GM19324 (cell line): ENCODE measurements around the gene CHRDL2.

Experiments
- ATAC-seq: cut with Tn5 transposase; IDR thresholded peaks from one replicate; pipeline ENCODE4 v1.9.1; 2021; ENCODE audit warnings: mild to moderate bottlenecking, moderate library complexity; ENCODE audit not compliant: unreplicated experiment, low FRiP score

CHRDL2 gene

DNA sequence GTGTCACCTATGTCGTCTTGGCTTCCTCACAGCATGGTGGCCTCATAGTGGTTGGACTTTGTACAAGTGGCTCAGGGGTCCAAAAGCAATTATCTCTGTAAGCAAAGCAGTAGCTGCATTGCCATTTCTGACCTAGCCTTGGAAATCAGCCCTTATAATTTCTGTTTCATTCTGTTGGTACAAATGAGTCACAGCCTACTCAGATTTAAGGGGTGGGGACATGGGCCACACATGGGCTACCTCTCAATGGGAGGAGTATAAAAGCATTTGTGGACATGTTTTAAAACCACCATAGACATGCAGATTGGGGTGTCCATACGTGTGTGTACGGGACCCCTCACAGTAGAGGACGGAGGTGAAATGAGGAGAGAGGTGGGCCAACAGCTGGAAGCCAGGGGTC lies 41.6 kb downstream of the CHRDL2 start:
- no peak for ATAC-seq

DNA sequence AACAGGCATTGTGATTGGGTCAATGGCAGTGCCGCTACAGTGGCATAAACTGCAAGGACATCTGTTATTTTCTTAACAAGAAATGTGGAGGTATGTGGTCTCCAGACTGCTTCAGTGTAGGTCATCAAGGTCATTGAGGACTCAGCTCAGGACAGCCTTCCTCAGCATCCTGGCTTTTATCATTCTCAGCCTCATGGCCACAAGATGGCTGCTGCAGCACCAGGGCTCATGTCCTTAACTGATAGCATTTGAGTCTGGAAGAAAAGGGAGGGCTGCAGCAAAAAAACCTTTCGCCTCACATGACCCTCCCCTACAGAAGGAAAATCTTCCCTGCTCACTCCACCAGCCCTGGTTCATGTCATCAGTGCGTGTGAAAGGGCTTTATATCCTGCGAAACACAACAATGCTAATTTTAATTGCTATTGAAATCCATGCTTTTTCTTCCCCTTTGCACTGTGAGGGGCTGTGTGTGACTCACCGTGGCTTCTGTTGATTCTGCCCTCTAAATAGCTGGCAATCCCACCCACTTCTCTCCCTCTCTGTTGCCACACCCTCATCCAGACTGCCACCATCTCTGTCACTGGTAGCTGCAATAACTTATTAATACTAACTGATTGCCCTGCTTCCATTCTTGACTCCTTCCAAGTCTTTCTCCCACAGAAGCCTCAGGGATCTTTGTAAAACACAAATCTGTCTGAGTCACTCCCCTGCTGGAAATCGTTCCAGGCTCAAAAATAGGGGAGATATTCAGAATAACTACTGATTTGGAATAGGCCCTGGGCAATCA lies 43.8 kb downstream of the CHRDL2 start:
- ATAC-seq, result no peak

DNA sequence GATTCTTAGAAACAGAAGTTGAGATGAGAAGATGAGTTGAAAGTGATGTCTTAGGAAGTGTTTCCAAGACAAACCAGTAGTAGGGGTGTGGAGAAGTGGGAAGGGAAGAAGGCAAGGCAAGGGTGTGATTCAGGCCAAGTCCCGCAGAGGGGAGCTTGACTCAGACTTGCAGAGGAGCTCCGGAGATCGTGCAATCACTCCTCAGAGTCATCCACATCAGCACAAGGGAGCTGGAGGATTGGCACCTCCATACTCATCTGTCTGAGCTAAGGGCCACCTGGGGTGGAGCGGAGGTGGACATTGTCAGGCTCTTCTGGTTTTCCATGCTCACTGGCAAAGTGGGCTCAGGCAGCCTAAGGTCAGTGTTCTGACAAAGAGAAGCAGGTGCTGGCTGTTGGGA lies 44.4 kb downstream of the CHRDL2 start:
- ATAC-seq, result no peak

DNA sequence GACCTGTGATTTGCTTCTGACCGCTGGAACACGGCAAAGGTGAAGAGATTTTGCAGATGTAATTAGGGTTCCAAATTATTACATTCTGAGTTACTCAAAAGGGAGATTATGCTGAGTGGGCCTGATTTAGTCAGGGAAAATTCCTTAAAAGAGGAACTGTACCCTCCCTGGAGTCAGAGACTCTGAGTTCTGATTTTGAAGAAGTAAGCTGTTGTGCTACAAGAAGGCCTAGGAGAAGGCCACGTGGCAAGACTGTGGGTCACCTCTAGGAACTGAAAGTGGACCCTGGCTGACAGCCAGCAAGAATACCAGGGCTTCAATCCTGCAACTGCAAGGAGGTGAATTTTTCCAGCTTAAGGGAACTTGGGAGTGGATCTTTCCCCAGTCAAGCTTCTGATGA lies 45.3 kb downstream of the CHRDL2 start:
- ATAC-seq, result no peak

DNA sequence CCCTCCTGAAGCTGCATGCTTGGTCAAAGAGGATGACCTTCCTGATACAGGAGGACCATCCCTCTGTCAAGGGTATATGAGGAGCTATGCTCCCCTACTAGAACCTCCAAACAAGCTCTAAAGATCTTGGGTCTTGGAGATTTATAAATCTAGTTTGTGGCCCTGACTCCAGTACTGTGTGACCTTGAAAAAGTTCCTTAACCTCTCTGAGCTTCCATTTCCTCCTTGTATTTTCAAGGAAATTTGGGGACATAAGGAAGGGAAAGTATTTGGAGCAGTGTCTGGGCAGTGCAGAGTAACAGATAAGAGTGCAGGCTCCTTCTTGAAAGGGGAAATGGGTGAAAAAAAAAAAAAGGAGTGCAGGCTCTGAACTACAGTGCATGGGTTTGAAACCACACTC lies 45.9 kb downstream of the CHRDL2 start:
- no peak for ATAC-seq

DNA sequence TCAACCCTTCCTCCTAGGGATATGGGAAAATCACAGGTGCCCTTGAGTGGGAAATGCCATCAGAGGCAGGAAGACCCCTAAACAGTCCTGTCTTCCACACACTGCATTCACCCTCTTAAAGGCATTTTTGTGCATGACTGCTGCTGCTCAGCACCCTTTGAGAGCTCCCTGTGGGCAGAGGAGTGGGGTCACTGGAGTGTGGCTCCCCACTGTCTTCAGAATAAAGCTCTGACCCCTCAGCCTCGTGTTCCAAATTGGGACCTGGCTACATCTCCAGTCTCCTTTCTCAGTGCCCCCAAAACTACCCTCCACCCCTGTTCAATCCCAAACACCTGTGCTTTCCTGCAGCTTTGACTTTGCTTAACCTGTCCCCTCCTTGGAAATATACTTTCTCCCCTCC lies 46.6 kb downstream of the CHRDL2 start:
- ATAC-seq, result no peak

DNA sequence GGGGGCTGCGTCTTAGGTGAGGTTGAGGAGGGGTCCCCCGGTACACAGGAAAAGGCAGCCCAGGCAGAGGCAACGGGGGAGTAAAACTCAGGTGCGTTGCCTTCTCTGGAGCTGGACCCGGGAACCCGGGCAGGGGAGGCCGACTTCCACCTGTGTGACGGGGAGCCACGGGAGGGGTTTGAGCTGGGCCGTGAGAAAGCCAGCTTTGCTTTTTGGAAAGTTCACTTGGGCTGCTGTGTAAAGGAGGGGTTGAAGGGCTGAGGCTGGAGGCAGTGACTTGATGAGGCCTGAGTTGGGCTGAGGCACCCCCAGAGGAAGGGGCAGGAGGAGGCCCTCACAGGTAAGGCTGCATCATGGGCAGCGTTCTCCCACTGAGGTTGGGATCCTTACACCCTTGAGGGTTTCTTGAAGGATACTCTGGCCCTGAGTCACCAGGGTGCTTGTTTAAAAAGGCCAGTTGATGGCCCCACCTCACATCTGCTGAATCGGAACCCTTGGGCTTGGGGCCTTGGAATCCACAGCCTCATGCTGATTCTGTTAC lies 47.2 kb downstream of the CHRDL2 start:
- ATAC-seq, result no peak

DNA sequence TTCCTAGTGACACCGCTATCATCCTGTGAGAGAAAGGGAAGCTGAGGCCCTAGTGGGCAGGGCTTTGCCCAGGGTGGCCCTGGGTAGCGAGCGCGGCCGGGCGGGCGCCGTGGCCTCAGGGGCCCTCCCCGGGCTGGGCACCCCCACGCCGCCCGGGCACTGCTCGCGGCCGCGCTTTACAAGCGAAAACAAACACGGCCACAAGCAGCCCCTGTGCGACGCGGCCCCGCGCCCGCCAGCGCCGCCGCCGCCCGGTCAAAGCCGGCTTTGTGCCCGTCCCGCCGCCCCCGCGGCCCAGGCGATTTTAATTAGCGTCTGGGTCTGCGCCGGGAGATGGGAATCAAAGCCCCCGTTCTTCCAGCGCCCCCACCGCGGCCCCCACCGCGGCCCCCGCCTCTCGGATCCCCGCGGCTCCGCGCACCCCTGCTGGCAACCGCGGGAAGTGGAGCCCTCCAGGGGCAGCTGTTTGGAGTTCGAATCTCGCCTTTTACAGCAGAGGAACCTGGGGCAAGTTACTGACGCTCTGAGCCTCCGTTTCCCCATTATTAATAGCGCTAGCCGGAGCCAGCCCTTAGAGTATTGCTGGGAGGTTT lies 47.9 kb downstream of the CHRDL2 start:
- no peak for ATAC-seq

DNA sequence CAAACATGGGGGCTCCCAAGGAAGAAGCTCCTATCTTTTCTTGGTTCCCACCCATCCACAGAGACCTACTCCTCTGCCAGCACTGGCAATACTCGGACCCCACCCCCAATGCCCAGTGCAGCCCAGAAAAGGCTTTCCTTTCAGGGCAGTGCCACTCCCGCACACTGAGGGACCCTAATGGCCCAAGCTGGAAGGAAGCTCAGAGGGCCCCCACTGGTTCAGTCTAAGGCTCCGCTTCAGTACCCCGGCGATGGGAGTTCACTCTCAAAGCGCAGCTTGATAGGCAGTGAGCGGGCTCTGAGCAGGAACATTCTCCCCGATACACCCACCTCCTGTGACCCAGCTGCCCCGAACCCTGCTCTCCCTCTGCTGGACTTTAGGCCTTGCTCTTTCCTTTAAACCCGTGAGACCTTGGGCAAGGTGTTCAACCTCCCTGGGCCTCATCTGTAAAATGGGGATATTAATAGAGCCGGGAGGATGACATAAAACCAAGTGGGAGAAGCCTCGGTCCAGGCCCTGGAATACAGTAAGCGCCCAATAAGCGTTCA lies 48.4 kb downstream of the CHRDL2 start:
- no peak for ATAC-seq

DNA sequence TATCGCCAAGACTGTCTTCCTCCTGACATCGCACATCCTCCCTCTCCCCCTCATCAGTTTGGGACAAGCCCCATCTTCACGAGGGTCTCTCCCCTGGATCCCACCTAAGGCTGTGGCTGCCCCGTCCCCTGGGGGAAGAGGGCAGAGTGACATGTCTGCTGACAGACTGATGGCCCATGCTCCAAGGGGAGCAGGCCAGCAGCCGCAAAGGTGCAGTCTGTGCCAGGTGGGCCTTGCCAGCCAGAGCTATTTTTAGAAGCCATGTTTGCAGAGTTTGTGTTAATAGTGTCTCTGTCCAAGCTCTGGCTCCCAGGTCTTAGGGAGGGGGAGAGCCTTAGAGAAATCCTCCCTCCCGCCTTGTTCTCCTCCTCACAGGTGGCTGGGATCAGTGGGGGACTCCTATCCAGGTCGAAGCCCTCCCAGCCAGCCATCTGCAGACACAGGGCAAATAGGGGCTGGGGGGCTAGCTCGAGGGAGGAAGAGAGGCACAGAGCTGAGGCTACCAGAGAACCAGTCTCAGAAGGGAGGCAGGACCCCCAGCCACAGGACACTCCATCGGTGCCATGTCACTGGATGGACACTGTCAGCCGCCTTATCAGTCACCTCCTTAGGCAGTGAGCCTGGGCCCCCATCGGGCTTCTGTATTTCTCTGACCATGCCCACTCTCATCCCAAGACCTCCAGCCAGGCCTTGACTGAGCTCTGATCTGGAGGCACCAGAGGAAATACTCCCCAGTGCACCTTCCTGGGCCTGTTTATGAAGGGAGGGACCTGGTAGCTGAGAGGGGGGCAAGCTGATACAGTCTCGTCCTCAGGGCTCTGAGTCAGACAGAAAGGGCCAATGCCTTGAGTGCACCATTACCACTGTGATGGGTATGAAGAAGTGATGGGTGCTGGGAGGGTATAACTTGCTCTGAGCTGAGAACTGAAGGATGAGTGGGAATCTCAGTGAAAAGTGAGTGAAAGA lies 49.3 kb downstream of the CHRDL2 start:
- no peak for ATAC-seq

DNA sequence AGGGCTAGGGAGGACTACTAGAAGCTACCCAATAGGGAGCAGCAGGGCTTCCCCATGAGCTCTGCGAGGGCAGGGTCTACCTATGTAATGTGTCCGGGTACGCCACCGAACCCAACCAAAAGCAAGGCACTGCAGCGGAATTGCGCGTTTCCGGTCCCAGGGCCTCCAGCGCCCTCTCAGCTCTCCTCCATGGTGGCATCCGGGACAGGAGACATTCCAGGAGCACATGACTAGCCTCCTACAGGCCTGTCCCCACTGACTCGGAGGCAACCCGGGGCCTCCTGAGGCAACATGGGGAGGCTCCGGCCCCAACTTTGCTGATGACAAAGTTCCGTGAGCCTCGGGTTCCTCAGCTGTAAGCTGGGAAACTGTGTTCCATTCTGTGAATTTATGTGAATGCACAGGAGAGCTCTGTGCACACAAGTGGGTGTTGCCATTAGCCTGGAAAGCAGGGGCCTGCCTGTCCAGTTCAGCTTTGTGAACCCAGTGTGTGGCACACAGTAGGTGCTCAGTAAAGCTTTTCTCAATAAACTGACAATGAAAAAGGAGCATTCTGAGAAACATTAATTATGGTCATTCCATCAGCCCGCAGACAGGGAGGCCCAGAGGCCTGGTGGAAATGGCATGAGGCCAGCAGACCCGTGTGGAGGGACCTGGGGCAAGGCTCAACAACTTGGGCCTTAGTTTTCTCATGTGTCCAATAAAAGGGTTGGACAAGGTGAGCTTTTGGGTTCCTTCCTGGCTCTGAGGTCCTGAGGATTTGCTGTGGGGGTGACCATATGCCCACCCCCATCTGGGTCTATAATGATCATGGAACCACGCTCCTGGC lies 50.3 kb downstream of the CHRDL2 start:
- ATAC-seq, result no peak

DNA sequence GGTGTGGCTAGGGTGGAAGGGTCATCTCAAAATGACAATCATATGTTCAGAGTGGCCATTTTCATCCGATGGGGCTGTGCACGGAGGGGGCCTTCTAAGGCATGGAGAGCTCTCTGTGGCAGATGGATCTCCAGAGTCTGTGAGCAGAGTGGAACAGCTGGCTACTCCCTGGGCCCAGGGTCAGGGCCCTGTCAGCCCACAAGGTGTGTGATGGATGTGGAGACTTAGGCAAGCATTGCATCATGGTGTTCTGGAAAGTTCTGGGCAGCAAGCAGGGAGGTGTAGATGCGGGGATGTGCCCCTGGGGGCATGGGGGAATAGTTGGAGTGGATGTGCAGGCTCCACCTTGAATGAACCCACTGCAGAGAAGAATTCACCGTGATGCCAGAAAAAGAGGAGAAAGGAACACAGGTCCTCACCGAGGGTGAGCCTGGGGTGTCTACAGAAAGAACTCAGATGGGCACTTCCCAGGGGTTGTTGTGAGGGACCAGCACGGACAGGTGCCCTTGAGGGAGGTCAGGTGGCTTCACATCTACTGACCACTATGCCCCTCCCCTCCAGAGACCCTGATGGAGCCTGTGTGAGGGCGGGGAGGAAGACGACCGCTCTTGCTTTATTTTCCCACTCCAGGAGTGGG lies 51.1 kb downstream of the CHRDL2 start:
- ATAC-seq, result no peak

DNA sequence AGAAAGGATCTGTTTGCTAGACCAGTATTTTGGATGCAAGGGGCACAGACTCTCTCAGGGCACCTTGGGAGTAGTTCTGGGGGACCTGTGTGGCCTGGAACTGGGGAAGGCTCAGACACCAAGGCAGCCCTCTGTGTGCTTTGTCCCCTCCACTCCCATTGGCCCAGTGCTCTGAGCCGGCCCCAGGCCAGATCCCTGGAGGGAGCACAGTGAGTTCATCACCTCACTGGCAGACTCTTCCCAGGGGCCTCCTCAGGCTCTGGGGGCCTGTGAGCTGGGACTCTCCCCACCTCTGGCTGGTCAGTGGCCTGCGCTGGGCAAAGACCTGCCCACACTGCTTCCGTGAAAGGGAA lies 51.7 kb downstream of the CHRDL2 start:
- no peak for ATAC-seq

DNA sequence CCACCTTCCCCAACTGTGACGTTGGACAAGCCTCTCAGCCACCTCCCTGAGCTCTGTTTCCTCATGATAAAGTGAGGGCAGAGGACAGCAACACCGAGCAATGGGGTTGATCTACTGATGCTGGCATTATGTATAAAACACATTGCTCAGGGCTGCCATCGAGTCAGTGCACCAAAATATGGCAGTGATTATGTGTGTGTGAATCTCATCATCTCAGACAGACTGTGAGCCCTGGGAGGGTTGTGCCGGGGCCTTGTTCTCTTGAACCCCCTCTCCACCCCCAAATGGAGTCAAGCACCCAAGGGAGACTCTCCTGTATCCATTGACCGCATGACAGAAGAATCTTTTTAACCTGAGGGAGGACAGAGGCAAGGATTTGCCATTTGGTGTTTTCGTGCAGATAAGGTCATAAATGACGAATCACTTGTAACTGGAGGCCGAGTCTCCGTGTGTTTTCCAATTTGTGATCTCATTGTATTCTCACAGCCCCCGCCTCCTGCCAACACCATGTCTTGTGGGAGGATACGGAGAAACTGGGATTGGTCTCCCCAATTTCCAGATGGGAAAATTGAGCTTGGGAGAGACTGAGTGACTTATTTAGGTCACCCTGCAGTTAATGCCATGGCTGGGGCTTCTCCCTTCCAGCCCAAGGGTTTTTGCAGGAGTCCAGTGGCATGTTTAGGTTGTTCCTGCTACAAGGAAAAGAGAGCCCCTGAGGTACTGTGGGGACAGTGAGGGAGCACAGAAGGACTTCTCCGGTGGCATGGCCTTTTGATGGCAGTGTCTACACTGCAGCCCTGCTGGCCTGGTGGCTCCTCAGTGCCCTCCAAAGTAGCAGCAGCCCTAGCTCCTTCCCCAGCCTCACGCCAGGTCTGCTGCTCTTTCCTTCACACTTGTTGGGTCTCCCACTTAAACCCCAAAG lies 52.4 kb downstream of the CHRDL2 start:
- no peak for ATAC-seq

DNA sequence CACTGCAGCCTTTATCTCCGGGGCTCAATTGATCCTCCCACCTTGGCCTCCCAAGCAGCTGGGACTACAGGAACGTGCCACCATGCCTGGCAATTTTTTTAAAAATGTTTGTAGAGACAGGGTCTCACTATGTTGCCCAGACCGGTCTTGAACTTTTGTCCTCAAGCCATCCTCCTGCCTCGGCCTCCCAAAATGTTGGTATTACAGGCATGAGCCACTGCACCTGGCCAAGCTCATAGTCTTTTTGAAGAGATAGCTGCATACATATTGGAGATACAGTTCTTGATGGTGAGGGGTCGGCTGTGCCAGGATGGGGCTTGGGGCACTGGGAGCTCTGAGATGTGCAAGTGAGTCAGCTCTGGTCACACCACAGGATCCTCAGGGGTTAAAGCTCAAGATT lies 53.2 kb downstream of the CHRDL2 start:
- no peak for ATAC-seq

DNA sequence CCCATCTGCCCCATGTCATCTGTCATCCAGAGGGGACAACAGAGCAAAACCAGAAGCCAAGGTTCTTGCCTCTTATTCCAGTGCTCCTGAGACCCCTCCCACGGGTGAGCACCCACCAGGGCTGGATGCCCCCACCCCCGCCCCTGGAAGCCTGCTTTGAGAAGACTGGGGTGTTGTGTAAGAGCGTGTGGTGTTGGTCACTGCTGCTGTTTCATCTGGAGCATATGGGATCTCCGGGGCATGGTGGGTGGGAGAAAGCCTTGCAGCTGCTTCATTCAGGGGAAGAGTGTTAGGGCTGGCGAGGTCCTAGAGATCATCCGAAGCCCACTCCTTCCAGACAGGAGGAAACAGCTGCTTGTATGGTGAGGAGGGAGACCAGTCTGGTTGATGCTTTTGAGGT lies 54.1 kb downstream of the CHRDL2 start:
- no peak for ATAC-seq

DNA sequence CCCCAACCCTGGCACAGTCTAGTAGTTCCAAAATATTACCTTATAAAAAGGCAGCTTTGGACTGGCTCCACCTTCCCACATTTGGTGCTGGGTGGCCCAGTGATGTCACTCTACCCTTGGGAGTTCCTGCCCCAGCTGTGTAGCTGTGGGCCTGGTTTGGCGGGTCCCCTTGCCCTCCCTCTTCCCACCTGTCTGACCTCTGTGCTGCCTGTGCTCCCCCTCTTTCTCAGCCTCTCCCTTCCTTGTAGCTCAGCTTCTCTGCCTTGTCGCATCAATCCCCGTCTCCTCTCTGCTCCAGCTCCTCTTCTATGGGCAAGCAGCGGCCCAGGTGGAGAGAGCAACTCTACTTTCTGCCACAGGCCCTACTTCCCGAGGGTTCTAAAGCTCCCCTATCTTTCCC lies 54.6 kb downstream of the CHRDL2 start:
- no peak for ATAC-seq

DNA sequence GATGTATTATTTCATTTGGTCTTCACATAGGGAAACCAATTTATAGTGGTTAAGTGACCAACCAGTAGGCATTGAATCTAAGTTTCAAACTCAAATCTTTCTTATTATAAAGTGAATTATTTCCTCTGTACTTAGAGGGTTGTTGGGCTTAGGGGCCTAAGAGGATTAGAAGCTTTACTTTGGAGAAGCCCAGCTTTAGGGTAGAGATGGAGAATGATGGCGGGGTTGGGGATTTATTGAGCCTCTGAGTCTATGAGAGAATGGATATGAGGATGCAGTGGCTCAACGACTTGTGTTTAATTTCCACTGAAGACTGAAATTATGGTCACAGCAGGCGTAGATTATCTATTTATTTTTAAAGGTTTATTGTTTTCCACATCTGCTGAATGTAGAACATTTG lies 55.5 kb downstream of the CHRDL2 start:
- no peak for ATAC-seq
